OCI-LY3 (cell line): ENCODE data around the gene ZNF655.

Source experiments
- EZH2phosphoT487 ChIP-seq: fragments of 200-600 bp; shearing (Covaris generic); IDR thresholded peaks from 2 replicates; pipeline ENCODE4 v1.6.1; 2018; ENCODE audit warnings: antibody characterized with exemption, mixed run types, low read depth
- TF ChIP-seq, protein P1 (sequence below): fragments of 200-600, 300-600 bp; sonication (generic); IDR thresholded peaks from 2 replicates; pipeline ENCODE4 v1.5.1; 2014; ENCODE audit warnings: antibody characterized with exemption, low read length, low read depth

DNA sequence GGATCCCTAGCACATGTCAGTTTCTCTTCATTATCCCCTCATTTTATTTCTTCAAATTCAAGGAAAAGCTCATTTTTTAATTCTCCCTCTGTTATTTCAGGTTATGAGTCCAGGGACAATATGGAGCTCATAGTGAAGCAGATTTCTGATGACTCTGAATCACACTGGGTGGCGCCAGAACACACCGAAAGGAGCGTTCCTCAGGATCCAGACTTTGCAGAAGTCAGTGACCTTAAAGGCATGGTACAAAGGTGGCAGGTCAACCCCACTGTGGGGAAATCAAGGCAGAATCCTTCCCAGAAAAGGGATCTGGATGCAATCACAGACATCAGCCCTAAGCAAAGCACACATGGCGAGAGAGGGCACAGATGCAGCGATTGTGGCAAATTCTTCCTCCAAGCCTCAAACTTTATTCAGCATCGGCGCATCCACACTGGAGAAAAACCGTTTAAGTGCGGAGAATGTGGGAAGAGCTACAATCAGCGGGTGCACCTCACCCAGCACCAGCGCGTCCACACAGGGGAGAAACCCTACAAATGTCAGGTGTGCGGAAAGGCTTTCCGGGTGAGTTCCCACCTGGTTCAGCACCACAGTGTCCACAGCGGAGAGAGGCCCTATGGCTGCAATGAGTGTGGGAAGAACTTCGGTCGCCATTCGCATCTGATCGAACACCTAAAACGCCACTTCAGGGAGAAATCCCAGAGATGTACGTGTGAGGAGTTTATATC is 32.6 kb upstream of the ZNF655 start:
- TF ChIP-seq, protein P1, sequence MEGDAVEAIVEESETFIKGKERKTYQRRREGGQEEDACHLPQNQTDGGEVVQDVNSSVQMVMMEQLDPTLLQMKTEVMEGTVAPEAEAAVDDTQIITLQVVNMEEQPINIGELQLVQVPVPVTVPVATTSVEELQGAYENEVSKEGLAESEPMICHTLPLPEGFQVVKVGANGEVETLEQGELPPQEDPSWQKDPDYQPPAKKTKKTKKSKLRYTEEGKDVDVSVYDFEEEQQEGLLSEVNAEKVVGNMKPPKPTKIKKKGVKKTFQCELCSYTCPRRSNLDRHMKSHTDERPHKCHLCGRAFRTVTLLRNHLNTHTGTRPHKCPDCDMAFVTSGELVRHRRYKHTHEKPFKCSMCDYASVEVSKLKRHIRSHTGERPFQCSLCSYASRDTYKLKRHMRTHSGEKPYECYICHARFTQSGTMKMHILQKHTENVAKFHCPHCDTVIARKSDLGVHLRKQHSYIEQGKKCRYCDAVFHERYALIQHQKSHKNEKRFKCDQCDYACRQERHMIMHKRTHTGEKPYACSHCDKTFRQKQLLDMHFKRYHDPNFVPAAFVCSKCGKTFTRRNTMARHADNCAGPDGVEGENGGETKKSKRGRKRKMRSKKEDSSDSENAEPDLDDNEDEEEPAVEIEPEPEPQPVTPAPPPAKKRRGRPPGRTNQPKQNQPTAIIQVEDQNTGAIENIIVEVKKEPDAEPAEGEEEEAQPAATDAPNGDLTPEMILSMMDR: peak; percentile 33
- TF ChIP-seq EZH2phosphoT487: no peak
